Measurements from ENCODE around the gene CPED1.
"Not testable (repeated sequence)": the region's sequence is repeated elsewhere in the genome, so short reads cannot be mapped to it uniquely, and the experiment has no call there.

Gene CPED1

DNA sequence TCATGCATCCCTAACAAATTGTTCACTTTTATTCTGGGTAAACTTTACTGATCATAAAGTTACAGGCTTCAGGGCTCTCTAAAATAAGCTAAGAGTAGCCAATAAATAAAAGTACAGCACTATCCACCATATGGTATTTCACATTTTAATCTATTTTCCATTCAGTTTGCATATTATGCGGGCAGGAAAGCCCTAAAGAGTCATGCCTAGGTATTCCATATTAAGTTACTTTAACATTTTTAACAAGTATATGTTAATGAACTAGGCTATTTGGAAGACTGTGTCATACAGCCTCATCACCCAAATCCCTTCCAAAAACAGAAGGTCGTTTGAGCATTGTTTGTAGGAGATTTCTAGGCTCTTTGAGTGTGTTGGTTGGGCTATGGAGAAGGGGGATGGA is 106.3 kb downstream of the CPED1 start:
- no peak for DNase-seq
- in situ Hi-C loops (cut with HindIII; ENCODE audit: low pct_ligation_motif_present, low pct_unique_long_range_greater_than_20kb, low sequenced_read_pairs): loop anchor here (25.0 kb wide), 1 partner anchor 108 kb away; the partner anchor contains the start of gene CPED1

DNA sequence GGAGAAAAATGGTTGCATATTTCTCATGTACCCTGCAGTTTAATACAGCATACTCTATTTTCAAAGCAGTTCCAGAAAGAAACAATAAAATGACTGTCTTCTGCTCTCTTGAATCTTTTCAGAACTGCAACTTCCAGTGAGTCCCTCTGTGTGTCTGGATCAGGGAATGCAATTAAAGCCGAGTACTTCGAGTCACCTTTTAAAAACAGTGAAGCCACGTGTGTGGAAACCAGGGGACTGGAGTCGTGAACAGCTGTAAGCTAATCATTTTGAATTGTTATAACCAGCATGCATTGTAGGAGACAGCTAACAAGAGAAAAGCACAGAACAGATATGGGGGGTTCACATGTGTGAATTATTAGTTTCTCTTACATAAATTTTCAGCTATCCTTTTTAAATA is 109.1 kb downstream of the CPED1 start:
- in situ Hi-C loops (cut with HindIII; ENCODE audit: low pct_ligation_motif_present, low pct_unique_long_range_greater_than_20kb, low sequenced_read_pairs): loop anchor here (25.0 kb wide), 1 partner anchor 110 kb away; the partner anchor contains the start of gene CPED1
- DNase-seq: no peak

DNA sequence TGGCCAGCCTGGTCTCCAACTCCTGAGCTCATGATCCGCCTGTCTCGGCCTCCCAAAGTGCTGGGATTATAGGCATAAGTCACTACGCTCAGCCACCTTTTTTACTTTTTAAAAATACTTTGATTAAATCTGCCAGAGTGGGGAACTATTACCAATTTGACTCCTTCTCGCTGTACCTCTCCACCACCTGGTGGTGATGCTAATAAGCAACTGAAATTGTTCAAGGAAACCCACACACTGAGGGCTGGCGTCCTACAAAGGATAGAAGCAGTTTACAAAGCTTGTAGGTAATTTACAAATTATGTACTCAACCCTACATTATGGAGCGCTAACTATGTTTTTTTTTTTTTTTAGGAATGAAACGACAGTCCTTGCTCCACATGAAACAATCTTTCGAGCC is 111.1 kb downstream of the CPED1 start:
- in situ Hi-C loops (cut with HindIII; ENCODE audit: low pct_ligation_motif_present, low pct_unique_long_range_greater_than_20kb, low sequenced_read_pairs): loop anchor here (25.0 kb wide), 1 partner anchor 112 kb away; the partner anchor contains the start of gene CPED1
- DNase-seq: no peak

DNA sequence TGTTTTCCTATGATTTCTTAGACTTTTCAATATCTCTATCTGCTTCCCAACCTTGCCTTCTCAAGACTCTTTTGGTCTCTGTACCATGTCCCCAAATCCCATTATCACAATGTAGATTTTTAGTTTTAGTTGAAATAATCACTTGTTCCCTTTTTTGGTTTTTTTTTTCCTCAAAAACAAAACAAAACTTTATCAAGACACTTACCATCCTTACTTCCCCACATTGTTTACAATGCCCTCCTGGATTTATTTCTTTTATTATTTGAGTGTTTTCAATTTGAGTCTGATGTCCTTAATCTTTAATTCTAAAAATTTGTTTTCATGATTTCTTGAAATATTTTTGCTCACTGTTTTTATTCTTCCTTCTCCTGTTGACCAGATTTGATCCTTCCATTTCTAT is 112.6 kb downstream of the CPED1 start:
- DNase-seq: no peak
- in situ Hi-C loops (cut with HindIII; ENCODE audit: low pct_ligation_motif_present, low pct_unique_long_range_greater_than_20kb, low sequenced_read_pairs): no loop called here

DNA sequence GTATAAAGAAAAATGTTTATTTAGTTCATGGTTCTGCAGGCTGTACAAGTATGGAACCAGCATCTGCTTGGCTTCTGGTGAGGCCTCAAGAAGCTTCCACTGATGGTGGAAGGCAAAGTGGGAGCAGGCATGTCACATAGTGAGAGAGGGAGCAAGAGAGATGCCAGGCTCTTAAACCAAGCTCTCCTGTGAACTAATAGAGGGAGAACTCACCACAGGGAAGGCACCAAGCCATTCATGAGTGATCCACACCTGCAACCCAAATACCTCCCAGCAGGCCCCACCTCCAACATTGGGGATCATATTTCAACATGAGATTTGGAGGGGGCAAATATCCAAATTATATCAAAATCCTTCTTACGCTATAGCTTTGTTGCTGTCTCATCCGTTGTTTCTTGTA is 113.1 kb downstream of the CPED1 start:
- no peak for DNase-seq
- in situ Hi-C loops (cut with HindIII; ENCODE audit: low pct_ligation_motif_present, low pct_unique_long_range_greater_than_20kb, low sequenced_read_pairs): no loop called here

DNA sequence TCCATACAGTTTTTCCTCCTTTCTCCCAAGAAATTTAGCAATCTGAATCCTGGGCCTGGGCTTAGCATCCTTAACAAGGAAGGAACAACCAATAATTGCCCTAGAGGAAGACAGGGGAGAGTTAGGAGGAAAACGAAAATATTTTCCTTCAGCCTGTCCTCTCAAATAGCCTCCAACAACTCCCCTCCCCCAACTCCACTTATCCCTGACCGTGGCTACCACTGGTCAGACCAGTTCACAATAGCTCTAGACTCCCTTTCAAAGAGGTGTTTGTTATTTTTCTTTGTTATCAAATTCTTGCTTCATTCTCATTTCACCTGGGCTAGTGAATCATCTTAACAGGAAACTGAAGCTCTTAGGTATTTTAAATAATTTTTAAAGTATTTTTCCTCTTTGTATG is 114.1 kb downstream of the CPED1 start:
- no peak for DNase-seq
- in situ Hi-C loops (cut with HindIII; ENCODE audit: low pct_ligation_motif_present, low pct_unique_long_range_greater_than_20kb, low sequenced_read_pairs): no loop called here

DNA sequence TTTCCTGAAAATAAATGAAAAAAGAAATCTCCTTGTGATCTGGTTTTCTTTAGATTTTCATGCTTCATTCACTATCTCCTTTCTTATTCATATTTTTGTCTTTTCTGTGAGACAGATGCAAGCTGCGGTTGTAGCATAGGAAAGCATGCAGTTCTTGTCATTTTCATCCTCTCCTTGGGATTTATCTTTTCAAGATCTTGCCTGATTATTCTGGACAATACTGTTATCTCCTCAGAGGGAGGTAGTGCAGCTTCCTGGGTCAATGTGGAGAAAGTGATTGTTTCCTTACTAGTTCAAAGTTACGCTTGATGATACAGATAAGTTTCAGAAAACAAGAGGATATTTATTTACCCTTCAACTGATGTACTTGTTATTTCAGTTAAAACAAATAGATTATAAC is 114.6 kb downstream of the CPED1 start:
- DNase-seq: no peak
- in situ Hi-C loops (cut with HindIII; ENCODE audit: low pct_ligation_motif_present, low pct_unique_long_range_greater_than_20kb, low sequenced_read_pairs): no loop called here

DNA sequence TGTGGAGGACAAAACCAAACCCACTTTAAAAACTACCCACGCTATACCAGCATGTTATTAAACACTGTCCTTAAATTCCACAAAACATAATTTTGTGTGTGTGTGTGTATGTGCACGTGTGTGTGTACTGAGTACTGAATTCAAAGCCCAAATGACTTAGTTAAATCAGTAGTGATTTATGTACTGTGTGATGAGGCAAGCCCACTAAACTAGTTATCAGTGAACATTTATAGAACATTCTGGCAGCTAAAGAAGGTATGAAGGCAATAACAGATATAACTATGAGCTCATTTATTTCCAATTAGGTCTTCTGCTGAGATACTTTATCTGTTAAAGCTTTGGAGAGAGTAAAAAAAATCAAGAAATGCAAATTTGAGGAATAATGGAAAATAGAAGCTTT is 115.1 kb downstream of the CPED1 start:
- no peak for DNase-seq
- in situ Hi-C loops (cut with HindIII; ENCODE audit: low pct_ligation_motif_present, low pct_unique_long_range_greater_than_20kb, low sequenced_read_pairs): no loop called here

DNA sequence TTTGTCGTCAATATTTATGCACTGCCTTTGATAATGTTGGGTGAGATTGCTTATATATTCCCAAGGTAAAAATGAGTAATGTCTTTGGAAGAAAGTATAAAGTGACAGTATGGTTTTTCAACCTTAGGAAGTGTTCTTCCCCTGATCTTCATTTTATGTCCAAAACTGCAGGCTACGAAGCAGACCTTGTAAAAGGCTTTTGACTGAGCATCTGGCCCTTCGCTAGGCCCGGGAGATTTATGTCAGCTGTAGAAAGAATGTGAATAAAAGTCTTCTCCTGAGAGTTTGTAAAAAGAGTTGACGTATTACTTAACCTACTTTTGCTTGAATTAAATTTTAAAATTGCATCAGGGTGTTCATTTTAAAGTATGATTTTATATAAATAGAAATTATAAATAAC is 116.8 kb downstream of the CPED1 start:
- in situ Hi-C loops (cut with HindIII; ENCODE audit: low pct_ligation_motif_present, low pct_unique_long_range_greater_than_20kb, low sequenced_read_pairs): no loop called here
- DNase-seq: no peak

DNA sequence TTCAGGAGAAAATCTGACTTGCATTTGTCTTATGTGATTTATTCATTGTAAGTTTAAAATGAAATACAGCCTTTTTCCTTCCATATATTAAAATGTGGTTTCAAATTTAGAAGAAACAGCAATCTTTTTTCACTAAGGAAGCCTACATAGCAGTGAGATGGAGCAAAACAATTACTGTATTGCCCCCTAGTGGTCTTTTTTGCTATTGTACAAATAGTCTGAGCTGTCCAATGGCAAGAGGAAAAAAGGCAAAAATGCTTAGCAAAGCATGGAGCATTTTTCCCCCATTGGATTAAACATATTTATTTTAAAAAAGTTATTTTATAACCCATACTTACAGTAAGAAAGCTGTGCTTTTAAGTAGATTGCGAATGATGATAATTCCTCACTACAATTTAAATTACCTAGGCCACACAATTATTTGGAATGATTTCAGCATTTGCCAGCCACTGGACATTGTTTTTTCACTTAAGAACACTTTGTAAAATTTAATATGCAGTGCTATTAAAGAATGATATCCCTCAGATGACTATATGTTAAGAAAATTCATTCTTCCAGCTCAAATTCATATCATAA is 119.5 kb downstream of the CPED1 start:
- DNase-seq: peak; percentile 85
- in situ Hi-C loops (cut with HindIII; ENCODE audit: low pct_ligation_motif_present, low pct_unique_long_range_greater_than_20kb, low sequenced_read_pairs): no loop called here

DNA sequence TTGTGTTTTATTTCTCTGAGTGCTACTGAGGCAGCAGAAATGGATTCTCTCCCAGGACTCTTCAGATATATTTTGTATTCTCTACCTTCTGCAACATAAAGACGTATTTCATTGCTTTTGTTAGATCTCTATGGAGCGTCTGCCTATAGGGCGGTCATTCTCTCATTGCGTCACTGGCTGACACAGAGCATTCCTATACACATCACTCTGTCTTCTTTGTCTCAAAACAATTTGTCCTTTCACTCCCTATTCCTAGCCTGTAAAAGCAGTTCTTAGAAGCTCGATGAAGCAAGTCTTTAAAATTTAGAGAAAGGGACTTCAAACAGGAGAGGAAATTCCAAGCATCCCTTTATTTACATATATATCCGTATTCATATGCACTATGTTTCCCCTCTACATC is 120.6 kb downstream of the CPED1 start:
- in situ Hi-C loops (cut with HindIII; ENCODE audit: low pct_ligation_motif_present, low pct_unique_long_range_greater_than_20kb, low sequenced_read_pairs): no loop called here
- no peak for DNase-seq

DNA sequence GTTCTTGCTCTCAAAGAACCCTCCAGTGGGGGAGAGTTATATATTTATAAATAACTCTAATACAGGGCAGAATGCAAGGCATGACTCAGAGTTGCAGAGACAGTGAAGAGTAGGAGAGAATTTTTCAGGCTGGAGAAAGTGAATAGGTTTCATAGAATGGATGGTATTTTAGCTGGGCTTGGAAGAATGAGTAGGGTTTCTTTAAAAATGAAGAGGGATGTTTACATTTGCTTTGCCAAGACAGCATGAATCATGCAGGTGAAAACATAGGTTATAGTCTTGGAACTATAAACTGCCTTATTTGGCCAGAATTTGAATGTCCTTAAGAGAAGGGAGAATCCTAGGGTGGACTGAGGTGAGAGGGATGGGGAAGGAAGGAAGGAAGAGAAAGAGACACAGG is 124.8 kb downstream of the CPED1 start:
- DNase-seq: no peak
- in situ Hi-C loops (cut with HindIII; ENCODE audit: low pct_ligation_motif_present, low pct_unique_long_range_greater_than_20kb, low sequenced_read_pairs): no loop called here

DNA sequence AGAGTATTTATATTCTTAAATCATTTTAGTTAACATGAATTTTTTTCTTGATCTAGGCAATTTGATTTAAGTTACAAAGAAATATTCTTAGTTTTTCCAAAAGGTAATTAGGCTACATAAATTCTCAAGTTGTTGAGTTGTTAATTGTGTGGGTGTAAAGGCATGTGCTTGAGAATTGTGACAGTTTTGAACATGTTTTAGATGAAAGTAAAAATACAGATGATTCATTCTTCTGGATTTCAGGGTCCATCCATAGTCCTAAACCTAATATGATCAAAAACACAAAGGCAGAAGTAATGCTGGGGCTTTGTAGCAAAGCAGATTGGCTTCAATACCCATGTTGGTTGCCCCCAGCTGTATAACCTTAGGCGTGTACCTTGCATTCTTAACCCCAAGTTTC is 127.9 kb downstream of the CPED1 start:
- in situ Hi-C loops (cut with HindIII; ENCODE audit: low pct_ligation_motif_present, low pct_unique_long_range_greater_than_20kb, low sequenced_read_pairs): no loop called here
- no peak for DNase-seq

DNA sequence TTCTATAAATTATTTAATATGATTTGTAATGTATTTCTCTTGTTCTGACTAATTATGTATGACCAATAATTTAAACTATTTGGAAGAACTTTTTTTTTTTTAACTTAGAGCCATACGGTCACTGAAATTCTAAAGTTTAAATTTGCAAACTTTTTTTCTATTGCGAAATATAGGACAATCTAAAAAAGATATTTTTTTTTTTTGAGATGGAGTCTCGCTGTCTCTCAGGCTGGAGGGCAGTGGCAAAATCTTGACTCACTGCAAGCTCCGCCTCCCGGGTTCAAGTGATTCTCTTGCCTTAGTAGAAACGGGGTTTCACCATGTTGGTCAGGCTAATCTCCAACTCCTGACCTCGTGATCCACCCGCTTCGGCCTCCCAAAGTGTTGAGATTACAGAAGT is 130.5 kb downstream of the CPED1 start:
- no peak for DNase-seq
- in situ Hi-C loops (cut with HindIII; ENCODE audit: low pct_ligation_motif_present, low pct_unique_long_range_greater_than_20kb, low sequenced_read_pairs): no loop called here

DNA sequence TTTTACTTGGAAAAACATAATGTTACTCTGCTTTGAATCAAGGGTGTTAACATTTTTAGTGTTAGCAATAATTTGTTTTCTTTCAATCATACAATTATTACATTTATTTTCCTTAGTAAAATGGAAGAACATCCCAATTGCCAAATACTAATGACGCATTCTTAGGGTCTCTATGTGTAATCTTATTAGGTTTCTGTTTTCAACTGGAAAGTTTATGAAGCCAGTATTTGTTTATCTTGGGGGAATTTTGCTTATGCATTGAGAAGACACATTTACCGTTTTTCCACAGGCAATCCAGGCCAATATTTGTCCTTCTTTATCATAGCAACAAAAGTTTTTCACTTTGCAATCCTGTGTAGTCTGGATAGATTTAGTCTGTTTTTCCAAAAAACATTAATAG is 134.5 kb downstream of the CPED1 start:
- DNase-seq: no peak

DNA sequence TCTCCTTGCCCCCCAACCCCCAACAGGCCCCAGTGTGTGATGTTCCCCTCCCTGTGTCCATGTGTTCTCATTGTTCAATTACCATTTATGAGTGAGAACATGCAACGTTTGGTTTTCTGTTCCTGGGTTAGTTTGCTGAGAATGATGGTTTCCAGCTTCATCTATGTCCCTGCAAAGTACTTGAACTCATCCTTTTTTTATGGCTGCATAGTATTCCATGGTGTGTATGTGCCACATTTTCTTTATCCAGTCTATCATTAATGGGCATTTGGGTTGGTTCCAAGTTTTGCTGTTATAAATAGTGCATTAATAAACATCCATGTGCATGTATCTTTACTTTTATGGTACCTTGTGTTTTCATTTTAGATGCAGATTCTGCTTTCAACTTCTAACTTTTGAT is 136.9 kb downstream of the CPED1 start:
- DNase-seq; in situ Hi-C loops (cut with HindIII; ENCODE audit: low pct_ligation_motif_present, low pct_unique_long_range_greater_than_20kb, low sequenced_read_pairs): not testable (repeated sequence)

More for the DNA sequence above, 134.5 kb downstream of the CPED1 start:
- in situ Hi-C loops (cut with HindIII; ENCODE audit: low pct_ligation_motif_present, low pct_unique_long_range_greater_than_20kb, low sequenced_read_pairs): no loop called here

DNA sequence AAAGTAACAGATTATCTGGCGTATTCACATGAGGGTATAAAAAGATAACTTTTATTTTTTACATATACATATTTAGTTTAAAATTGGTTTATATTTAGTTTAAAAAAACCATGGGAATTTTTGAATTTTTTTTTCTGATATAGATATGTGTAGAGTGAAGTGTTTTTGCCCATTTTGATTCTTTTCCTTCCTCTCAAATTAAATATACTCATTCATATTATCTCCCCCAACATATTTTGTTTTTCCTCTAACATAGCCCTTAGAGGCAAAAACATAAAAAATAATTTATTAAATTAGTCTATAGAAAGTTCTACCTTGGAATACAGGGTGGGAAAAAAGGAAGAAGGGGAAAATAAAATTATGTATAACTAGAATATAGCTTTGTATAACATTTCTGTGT is 137.7 kb downstream of the CPED1 start:
- in situ Hi-C loops (cut with HindIII; ENCODE audit: low pct_ligation_motif_present, low pct_unique_long_range_greater_than_20kb, low sequenced_read_pairs): no loop called here

DNA sequence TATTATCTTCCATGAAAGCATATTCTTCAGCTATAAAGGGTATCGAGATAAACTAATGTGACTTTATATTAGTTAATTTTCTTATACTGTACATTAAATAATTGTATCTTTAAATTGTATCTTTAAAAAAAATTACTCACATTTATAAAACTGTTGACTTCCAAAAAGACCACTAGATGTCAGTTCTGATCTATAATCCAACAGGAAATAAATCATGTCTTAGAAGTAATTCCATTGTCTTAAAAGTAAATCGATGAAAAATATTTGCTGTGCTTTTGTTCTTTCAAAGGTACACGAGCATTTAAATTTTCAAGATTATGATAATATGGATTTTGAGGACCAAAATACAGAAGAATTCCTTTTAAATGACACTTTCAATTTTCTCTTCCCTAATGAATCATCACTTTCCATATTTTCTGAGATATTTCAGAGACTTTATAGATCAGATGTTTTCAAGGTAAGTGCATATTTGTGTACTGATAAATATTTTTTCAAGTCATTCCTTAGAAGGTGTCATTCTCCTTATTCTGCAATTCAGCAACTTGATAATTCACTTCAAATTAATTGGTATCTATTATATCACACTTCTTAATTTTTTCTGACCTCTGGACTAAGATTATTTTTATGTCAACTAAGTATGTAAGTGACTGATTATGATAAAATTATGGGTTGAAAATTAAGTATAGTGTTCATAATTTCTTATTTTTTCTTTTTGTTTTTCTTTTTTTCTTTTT is 138.5 kb downstream of the CPED1 start:
- DNase-seq: peak; percentile 60
- in situ Hi-C loops (cut with HindIII; ENCODE audit: low pct_ligation_motif_present, low pct_unique_long_range_greater_than_20kb, low sequenced_read_pairs): no loop called here

More for the DNA sequence above, 137.7 kb downstream of the CPED1 start:
- no peak for DNase-seq

DNA sequence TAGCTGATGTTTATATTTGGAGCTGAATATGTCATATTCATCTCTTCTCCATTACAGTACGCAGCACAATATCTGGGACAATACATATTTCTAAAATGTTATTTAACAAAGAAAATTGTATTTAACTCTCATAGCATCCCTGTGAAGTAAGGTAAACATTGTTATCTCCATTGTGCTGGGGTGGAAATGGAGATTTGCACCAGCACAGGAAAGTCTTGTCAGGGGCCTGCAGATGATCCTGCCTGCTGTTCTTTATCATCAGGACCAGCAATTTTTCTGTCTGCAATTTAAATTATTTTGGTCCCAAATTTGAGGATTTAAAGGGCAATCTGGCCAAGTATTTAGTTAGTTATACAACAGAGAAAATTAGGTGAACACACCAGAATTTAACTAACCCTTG is 144.4 kb downstream of the CPED1 start:
- in situ Hi-C loops (cut with HindIII; ENCODE audit: low pct_ligation_motif_present, low pct_unique_long_range_greater_than_20kb, low sequenced_read_pairs): no loop called here
- no peak for DNase-seq

DNA sequence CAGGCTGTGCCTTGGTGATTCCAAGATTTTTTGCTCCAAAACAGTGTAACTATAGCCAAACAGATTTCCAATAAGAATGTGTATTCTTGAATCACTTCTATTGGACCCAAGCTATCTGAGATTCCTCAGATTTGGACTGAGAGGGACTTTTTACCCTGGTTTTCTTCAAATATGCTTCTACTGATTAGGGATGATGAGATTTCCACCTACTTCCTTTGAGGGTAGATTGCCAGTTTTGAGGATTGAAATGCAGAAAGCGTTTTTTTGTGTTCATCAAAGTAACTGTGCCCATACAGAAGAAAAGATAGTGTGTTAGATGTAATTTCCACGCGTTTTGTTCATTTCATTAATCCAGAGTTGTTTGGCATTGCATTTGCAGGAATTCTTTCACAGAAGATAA is 144.9 kb downstream of the CPED1 start:
- in situ Hi-C loops (cut with HindIII; ENCODE audit: low pct_ligation_motif_present, low pct_unique_long_range_greater_than_20kb, low sequenced_read_pairs): no loop called here
- no peak for DNase-seq

Data from ACHN (cell line).